HG03558 (cell line): ENCODE data around the gene EHF.
A peak's percentile ranks its signal among the peaks of the same experiment; 100 is the strongest.
"Not testable (repeated sequence)": the region's sequence is repeated elsewhere in the genome, so short reads cannot be mapped to it uniquely, and the experiment has no call there.

ENCODE experiments used
- ATAC-seq: cut with Tn5 transposase; IDR thresholded peaks from one replicate; pipeline ENCODE4 v1.9.1; 2021; ENCODE audit warnings: moderate number of reproducible peaks; ENCODE audit not compliant: unreplicated experiment; ENCODE audit errors: extremely low read depth

EHF gene

DNA sequence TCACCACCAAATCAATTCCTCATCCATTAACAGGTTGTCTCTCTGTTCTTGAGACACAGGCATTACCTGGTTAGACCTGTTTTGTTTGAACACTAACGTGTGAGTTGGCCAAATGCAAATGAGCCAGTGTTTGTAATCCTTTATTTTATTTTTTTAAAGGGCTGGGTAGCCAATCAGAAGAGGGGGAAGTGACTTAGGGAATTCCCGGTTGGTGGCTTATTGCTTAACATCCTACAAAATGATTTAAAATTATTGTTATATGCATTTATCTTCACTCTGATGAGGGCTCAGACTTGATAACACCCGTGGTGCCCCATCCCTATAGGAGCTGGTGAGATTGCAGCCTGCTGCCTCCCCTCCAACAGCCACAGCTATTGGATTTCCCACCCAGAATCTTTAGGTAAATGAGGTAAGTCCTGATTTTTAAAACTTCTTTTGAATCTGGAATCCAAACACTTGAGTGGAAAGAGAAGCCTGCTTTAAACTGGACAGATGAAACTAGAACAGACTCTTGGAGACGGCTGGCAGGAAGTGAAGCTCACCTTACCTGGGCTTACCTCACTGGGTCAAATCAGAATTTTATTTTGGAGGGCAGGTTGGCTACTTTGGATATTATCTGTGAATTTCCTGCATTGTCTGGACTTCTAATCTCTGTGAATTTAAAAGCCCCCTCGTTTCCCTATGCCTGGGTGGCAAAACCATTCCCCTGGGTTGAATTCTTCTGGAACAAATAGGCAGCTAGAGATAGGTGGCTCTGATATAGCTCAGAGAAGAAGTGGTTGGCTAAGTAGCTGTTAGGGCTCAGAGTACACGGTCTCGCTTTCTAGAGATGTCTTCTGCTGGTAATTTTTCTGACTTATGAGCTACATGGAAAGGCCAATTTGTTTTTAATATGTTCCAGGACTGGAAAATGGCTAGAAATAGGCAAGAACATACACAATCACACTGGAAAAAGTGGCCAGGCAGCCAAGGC lies at the start of gene EHF:
EHF (plus strand) TSS at position 274 of the 973 bp plus-strand sequence. CDS start 21,538 bp downstream, outside the sequence.
- no peak for ATAC-seq

GRCh38 chr11:34573537-34573936 lies 47.4 kb upstream of the EHF start:
- no peak for ATAC-seq

GRCh38 chr11:34575261-34575660 lies 45.6 kb upstream of the EHF start:
- no peak for ATAC-seq

- ATAC-seq, result no peak
Observed at GRCh38 chr11:34575671-34576070, 45.2 kb upstream of the EHF start.

- no peak for ATAC-seq
Observed at GRCh38 chr11:34576331-34576730, 44.6 kb upstream of the EHF start.

GRCh38 chr11:34583818-34584217 lies 37.1 kb upstream of the EHF start:
- ATAC-seq, result no peak

DNA sequence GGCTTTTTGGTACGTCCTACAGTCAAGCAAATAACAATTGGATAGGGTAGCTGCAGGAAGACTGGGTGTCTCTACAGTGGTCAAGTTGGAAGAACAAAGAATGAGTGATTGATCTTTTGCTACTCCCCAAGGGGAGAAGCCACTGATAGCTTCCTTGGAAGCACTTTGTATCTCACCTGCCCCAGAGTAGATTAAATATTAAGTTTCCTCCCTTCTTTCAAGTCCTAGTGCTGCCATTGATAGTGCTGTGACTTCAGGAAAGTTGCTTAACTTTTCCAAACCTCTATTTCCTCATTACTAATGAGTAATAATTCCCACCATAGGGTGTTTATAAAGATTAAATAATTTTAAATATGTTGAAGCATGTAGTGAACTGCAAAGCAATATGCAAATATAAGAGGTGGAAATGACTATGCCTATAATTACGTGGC lies 35.6 kb upstream of the EHF start:
- ATAC-seq, result no peak

- peak; percentile 55 for ATAC-seq
Observed at GRCh38 chr11:34585735-34586487, 35.0 kb upstream of the EHF start.

DNA sequence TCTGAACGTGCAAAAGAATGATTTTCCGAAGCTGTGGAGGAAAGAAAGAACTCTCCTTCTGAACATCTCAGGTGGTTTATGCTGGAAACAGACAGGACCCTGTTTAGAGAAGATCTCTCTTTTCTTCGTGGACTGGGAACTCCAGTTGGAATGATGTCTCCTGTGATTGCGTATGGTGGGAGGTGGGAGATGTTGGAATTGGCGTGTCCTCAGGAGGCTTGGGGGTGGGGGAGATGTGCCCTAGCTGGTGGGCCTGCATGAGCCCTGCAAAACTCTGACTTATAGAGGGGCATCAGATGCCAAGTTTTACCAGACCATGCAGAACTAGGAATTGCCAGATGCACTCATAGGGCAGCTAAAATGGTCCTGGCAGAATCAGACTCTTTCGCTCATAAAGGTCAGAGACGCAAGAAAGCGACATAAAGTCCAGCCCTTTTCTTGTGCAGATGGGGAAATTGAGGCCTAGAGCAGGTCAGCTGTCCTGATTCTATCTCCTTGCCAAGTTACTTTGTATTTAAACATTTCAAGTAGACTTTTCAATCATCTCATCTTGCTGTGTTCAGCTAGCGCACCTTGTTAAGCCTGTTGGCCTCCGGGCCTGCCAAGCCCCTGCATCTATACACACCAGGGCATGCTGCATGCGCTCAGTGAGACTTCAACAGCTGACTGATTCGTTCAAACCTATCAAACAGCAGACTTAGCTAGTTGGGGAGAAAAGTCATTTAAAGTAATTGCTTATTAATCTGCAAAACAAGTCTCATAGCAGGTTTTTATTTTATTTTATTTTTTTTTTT lies 34.2 kb upstream of the EHF start:
- no peak for ATAC-seq

DNA sequence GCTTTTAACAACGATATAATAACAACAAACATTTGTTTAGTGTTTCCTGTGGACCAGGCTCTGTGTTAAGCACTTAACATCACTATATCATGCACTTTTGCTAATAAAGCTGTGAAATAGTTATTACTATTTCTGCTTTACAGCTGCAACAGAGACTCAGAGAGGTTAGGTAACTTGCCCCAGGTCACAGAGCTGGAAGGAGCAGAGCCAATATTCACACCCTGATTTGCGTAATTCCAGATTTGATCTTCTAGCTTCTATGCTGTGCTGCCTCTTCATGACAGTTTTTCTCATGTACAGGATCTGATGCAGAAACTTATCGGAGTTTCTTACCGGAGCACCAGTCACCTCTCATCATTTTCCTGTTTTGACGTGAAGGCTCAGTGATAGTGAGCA lies 33.6 kb upstream of the EHF start:
- no peak for ATAC-seq

GRCh38 chr11:34588023-34588422 lies 32.9 kb upstream of the EHF start:
- ATAC-seq, result no peak

- no peak for ATAC-seq
Observed at GRCh38 chr11:34588701-34589100, 32.2 kb upstream of the EHF start.

GRCh38 chr11:34589177-34589576 lies 31.7 kb upstream of the EHF start:
- ATAC-seq, result not testable (repeated sequence)

- no peak for ATAC-seq
Observed at GRCh38 chr11:34593085-34593484, 27.8 kb upstream of the EHF start.

- no peak for ATAC-seq
Observed at GRCh38 chr11:34594603-34595002, 26.3 kb upstream of the EHF start.

DNA sequence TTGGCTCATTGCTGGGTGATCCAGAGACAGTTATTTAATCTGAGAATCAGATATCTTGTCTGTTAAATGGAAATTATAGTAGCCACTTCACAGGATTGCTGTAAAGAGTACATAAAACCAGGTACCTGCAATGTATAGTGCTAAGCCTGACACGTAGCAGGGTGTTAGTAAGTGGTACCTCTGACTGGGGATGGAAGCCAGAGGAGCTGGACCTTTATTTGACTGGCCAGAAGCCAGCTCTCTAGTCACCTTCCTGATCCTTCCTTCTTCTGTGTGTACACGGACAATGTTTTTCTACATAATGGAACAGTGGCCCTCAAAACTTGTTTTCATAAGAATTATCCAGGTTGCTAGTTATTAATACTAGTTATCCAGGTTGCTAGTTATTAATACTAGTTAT lies 25.5 kb upstream of the EHF start:
- no peak for ATAC-seq

GRCh38 chr11:34595960-34596644 lies 24.8 kb upstream of the EHF start:
- no peak for ATAC-seq

- no peak for ATAC-seq
Observed at GRCh38 chr11:34599406-34599945, 21.4 kb upstream of the EHF start.

DNA sequence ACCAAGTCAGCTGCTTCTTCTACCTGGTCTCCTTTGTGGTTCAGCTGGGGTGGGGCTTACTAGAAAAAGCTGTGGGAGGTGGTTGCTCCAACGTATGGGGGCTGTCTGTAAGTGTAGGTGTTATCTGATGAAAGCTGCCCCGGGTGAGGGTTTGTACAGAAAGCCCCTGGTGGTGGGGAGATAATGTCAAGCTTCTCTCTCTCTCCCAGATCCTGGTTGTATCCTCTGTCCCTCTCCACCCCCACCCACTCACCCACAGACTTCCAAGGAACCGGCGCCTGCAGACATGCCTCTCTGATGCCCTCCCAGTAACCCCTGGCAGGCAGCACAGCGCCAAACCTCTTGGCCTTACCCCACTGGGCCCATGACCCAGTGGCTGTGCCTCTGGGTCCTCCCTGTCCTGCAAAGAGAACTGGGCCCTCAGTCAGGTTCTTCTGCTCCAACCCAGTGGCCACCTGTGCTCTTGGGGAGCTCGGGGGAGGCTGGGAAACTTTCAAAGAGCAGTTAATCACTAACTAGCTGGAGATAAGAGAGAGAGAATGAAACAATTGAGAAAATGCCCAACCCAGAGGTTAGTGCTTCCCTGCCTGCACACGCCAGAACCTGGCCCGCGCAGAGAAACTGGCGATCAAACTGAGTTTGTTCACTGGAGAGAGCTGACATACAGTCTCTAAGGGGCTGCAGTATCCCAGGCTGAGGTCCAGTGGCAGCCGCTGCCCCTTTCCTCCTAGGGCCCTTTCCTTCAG lies 20.4 kb upstream of the EHF start:
- no peak for ATAC-seq
